ENCODE data around the gene PALD1.
"Not testable (repeated sequence)": the region's sequence is repeated elsewhere in the genome, so short reads cannot be mapped to it uniquely, and the experiment has no call there.

Gene PALD1

GRCh38 chr10:70607936-70608335, 129.4 kb downstream of the PALD1 start:
- no peak overlapping the region for H3K4me3 ChIP-seq (ENCODE audit: low read depth, low read length)
- TF ChIP-seq CTCF (IDR thresholded peaks at IDR 0.05; ENCODE audit: control insufficient read depth, extremely low read depth, insufficient read depth): no peak
- no peak for DNase-seq (ENCODE audit: low read depth)

GRCh38 chr10:70613941-70614340, 135.4 kb downstream of the PALD1 start:
- TF ChIP-seq CTCF (IDR thresholded peaks at IDR 0.05; ENCODE audit: control insufficient read depth, extremely low read depth, insufficient read depth): no peak
- H3K4me3 ChIP-seq (ENCODE audit: low read depth, low read length): no peak overlapping the region
- DNase-seq (ENCODE audit: low read depth): no peak

GRCh38 chr10:70614364-70614763, 135.8 kb downstream of the PALD1 start:
- not testable (repeated sequence) for H3K4me3 ChIP-seq (ENCODE audit: low read depth, low read length); DNase-seq (ENCODE audit: low read depth)

GRCh38 chr10:70615211-70615610, 136.6 kb downstream of the PALD1 start:
- no peak overlapping the region for H3K4me3 ChIP-seq (ENCODE audit: low read depth, low read length)
- TF ChIP-seq CTCF (IDR thresholded peaks at IDR 0.05; ENCODE audit: control insufficient read depth, extremely low read depth, insufficient read depth): no peak
- DNase-seq (ENCODE audit: low read depth): no peak

- no peak for DNase-seq (ENCODE audit: low read depth)
- no peak for TF ChIP-seq CTCF (IDR thresholded peaks at IDR 0.05; ENCODE audit: control insufficient read depth, extremely low read depth, insufficient read depth)
- H3K4me3 ChIP-seq (ENCODE audit: low read depth, low read length): no peak overlapping the region
Measured at GRCh38 chr10:70615784-70616522, 137.4 kb downstream of the PALD1 start.

- no peak for TF ChIP-seq CTCF (IDR thresholded peaks at IDR 0.05; ENCODE audit: control insufficient read depth, extremely low read depth, insufficient read depth)
- H3K4me3 ChIP-seq (ENCODE audit: low read depth, low read length): no peak overlapping the region
- DNase-seq (ENCODE audit: low read depth): no peak
Measured at GRCh38 chr10:70616761-70617160, 138.2 kb downstream of the PALD1 start.
